NCI-H82 treated with DMSO at 0.1 percent for 48 hours (cell line): ENCODE data around the gene SLC7A9.
"Not testable (repeated sequence)": the region's sequence is repeated elsewhere in the genome, so short reads cannot be mapped to it uniquely, and the experiment has no call there.

ENCODE experiments used
- DNase-seq: peaks from one replicate; lab custom pipeline; 2025; ENCODE audit not compliant: unreplicated experiment; lab: John Stamatoyannopoulos, UW

The SLC7A9 gene

GRCh38 chr19:32802840-32803239 is 66.7 kb downstream of the SLC7A9 start:
- no peak for DNase-seq

- DNase-seq, result no peak
Measured at GRCh38 chr19:32800754-32801153, 68.8 kb downstream of the SLC7A9 start.

DNA sequence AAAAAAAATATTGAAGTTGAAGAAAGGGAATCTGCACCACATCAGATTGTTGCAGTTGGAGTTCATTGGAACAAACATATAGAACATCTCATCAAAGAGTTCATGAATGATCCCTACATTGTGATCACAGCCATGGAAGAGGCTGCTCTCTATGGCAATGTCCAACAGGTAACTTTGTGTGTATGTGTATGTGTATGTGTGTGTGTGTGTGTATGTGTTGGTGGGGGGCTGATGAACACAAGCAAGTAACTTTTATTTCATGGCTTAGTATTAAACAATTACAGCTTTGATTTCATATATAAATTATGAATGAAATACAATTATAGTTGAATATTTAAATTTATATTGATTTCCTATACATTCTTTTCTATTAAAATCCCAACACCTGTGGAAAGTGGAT is 69.4 kb downstream of the SLC7A9 start:
- DNase-seq, result no peak

- DNase-seq, result no peak
Measured at GRCh38 chr19:32798201-32798600, 71.4 kb downstream of the SLC7A9 start.

DNA sequence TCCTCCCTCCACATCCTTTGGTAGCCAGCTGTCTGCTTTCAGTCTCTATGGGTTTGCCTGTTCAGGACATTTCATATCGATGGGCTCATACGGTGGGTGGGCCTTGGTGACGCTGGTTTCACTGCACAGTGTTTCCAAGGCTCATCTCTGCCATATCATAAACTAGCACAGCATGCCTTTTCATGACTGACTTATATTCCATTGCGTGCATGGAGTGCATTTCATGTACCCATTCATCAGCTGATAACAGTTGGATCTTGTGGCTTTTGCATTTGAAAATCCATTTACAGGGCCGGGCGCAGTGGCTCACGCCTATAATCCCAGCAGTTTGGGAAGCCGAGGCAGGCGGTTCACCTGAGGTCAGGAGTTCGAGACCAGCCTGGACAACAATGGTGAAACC is 80.1 kb downstream of the SLC7A9 start:
- DNase-seq, result no peak

- not testable (repeated sequence) for DNase-seq
Measured at GRCh38 chr19:32787895-32788294, 81.7 kb downstream of the SLC7A9 start.

DNA sequence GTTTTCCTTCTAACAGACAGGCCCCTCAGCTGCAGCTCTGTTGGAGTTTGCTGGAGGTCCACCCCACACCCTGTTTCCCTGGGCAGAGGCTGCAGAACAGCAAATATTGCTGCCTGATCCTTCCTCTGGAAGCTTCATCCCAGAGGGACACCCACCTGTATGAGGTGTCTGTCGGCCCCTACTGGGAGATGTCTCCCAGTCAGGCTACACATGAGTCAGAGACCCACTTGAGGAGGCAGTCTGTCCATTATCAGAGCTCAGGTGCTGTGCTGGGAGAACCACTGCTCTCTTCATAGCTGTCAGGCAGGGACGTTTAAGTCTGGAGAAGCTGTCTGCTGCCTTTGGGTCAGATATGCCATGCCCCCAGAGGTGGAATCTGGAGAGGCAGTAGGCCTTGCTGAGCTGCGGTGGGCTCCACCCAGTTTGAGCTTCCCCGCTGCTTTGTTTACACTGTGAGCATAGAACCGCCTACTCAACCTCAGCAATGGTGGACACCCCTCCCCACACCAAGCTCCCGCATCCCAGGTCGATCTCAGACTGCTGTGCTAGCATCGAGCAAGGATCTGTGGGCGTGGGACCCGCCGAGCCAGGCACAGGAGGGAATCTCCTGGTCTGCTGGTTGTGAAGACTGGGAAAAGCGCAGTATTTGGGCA is 82.3 kb downstream of the SLC7A9 start:
- DNase-seq, result not testable (repeated sequence)

DNA sequence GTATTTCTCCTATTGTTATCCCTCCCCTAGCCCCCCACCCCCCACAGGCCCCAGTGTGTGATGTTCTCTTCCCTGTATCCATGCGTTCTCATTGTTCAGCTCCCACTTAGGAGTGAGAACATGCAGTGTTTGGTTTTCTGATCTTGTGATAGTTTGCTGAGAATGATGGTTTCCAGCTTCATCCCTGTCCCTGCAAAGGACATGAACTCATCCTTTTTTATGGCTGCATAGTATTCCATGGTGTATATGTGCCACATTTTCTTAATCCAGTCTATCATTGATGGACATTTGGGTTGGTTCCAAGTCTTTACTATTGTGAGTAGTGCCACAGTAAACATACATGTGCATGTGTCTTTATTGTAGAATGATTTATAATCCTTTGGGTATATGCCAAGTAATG is 87.5 kb downstream of the SLC7A9 start:
- not testable (repeated sequence) for DNase-seq

DNA sequence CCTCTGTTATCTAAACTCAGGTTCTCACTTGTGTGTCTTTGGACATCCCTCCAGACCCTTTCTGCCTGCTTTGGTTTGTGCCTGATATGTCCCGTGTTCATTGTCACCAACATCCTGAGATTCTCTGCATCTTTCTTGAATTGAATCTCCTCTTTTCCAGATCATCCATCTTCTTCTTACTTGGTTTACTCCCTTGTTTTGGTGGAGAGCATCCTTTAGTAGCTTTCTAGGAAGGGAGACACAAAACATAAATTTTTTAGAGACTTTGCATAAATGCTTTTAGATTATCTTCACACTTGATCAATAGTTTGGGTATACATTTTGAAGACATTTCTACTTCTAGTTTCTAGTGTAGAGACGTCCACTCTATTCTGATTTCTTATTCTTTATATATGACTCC is 88.3 kb downstream of the SLC7A9 start:
- DNase-seq, result no peak
